ENCODE results near the gene ANKRD44.

Gene ANKRD44

GRCh38 chr2:196971574-196972279 is 338.9 kb downstream of the ANKRD44 start:
- Histone ChIP-seq H3K4me2 (ENCODE audit: low read depth, low read length, poor library complexity, severe bottlenecking) (no peak overlapping the region), H3K4me3 (ENCODE audit: low read length, poor library complexity, severe bottlenecking) (no peak overlapping the region), H3K9me2 (replicated peaks; ENCODE audit: low read depth, low read length) (no peaks in the 10 kb centered on the region), H2AFZ (ENCODE audit: low read length) (no peak overlapping the region), H3K9ac (ENCODE audit: low read depth, low read length, poor library complexity, severe bottlenecking) (no peak overlapping the region), H3K79me2 (ENCODE audit: insufficient read depth, low read length) (no peaks in the 10 kb centered on the region), H3F3A (ENCODE audit: low read depth) (no peaks in the 10 kb centered on the region), H4K20me1 (ENCODE audit: insufficient read depth, low read length, poor library complexity, severe bottlenecking) (no peaks in the 10 kb centered on the region), H3K36me3 (ENCODE audit: insufficient read depth, low read length) (no peaks in the 10 kb centered on the region), H3K9me3 (ENCODE audit: insufficient read depth, low read depth, low read length) (no peaks in the 10 kb centered on the region), H3K4me1 (ENCODE audit: insufficient read depth, low read length, poor library complexity, severe bottlenecking) (no peaks in the 10 kb centered on the region), H3K27me3 (ENCODE audit: insufficient read depth, low read length, poor library complexity, severe bottlenecking) (no peaks in the 10 kb centered on the region)
- TF ChIP-seq EZH2phosphoT487 (IDR thresholded peaks at IDR 0.05; ENCODE audit: borderline replicate concordance): no peak
- TF ChIP-seq, protein P1, sequence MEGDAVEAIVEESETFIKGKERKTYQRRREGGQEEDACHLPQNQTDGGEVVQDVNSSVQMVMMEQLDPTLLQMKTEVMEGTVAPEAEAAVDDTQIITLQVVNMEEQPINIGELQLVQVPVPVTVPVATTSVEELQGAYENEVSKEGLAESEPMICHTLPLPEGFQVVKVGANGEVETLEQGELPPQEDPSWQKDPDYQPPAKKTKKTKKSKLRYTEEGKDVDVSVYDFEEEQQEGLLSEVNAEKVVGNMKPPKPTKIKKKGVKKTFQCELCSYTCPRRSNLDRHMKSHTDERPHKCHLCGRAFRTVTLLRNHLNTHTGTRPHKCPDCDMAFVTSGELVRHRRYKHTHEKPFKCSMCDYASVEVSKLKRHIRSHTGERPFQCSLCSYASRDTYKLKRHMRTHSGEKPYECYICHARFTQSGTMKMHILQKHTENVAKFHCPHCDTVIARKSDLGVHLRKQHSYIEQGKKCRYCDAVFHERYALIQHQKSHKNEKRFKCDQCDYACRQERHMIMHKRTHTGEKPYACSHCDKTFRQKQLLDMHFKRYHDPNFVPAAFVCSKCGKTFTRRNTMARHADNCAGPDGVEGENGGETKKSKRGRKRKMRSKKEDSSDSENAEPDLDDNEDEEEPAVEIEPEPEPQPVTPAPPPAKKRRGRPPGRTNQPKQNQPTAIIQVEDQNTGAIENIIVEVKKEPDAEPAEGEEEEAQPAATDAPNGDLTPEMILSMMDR (conservative IDR thresholded peaks at IDR 0.05; ENCODE audit: low read length): no peak

GRCh38 chr2:196970099-196970498 is 340.5 kb downstream of the ANKRD44 start:
- Histone ChIP-seq H3K36me3 (ENCODE audit: insufficient read depth, low read length) (no peaks in the 10 kb centered on the region), H3F3A (ENCODE audit: low read depth) (no peaks in the 10 kb centered on the region), H3K4me2 (ENCODE audit: low read depth, low read length, poor library complexity, severe bottlenecking) (no peak overlapping the region), H2AFZ (ENCODE audit: low read length) (no peak overlapping the region), H3K9me3 (ENCODE audit: insufficient read depth, low read depth, low read length) (no peaks in the 10 kb centered on the region), H4K20me1 (ENCODE audit: insufficient read depth, low read length, poor library complexity, severe bottlenecking) (no peaks in the 10 kb centered on the region), H3K4me1 (ENCODE audit: insufficient read depth, low read length, poor library complexity, severe bottlenecking) (no peaks in the 10 kb centered on the region), H3K9me2 (replicated peaks; ENCODE audit: low read depth, low read length) (no peaks in the 10 kb centered on the region), H3K9ac (ENCODE audit: low read depth, low read length, poor library complexity, severe bottlenecking) (no peak overlapping the region), H3K4me3 (ENCODE audit: low read length, poor library complexity, severe bottlenecking) (no peak overlapping the region), H3K79me2 (ENCODE audit: insufficient read depth, low read length) (no peaks in the 10 kb centered on the region), H3K27me3 (ENCODE audit: insufficient read depth, low read length, poor library complexity, severe bottlenecking) (no peaks in the 10 kb centered on the region)
- TF ChIP-seq EZH2phosphoT487 (IDR thresholded peaks at IDR 0.05; ENCODE audit: borderline replicate concordance): no peak
- TF ChIP-seq, protein P1 (conservative IDR thresholded peaks at IDR 0.05; ENCODE audit: low read length): no peak

DNA sequence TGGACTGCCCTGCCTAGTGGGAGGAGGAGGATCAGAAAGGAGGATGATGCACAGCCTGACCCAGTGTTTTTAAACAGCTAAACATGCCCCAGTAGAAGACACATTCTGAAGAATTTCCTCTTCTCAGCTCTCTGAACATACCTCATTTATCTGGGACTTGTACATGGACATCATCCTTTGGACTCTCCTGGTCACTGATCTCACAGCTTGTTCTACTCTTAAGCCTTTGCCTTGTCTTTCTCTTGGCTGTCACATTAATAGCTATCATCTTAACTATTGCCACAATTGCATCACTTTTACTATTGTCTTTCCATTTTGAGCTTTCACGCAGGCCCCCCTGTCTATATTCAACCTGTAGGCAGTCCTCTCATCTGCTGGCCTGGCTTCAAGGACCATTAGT is 342.1 kb downstream of the ANKRD44 start:
- Histone ChIP-seq H3K9ac (ENCODE audit: low read depth, low read length, poor library complexity, severe bottlenecking) (no peak overlapping the region), H3K9me3 (ENCODE audit: insufficient read depth, low read depth, low read length) (no peaks in the 10 kb centered on the region), H3K27me3 (ENCODE audit: insufficient read depth, low read length, poor library complexity, severe bottlenecking) (no peaks in the 10 kb centered on the region), H3K4me1 (ENCODE audit: insufficient read depth, low read length, poor library complexity, severe bottlenecking) (no peaks in the 10 kb centered on the region), H2AFZ (ENCODE audit: low read length) (no peak overlapping the region), H3K4me2 (ENCODE audit: low read depth, low read length, poor library complexity, severe bottlenecking) (no peak overlapping the region), H3F3A (ENCODE audit: low read depth) (no peaks in the 10 kb centered on the region), H3K36me3 (ENCODE audit: insufficient read depth, low read length) (no peaks in the 10 kb centered on the region), H4K20me1 (ENCODE audit: insufficient read depth, low read length, poor library complexity, severe bottlenecking) (no peaks in the 10 kb centered on the region), H3K79me2 (ENCODE audit: insufficient read depth, low read length) (no peaks in the 10 kb centered on the region), H3K9me2 (replicated peaks; ENCODE audit: low read depth, low read length) (no peaks in the 10 kb centered on the region), H3K4me3 (ENCODE audit: low read length, poor library complexity, severe bottlenecking) (no peak overlapping the region)
- TF ChIP-seq, protein P1 (conservative IDR thresholded peaks at IDR 0.05; ENCODE audit: low read length): no peak
- no peak for TF ChIP-seq EZH2phosphoT487 (IDR thresholded peaks at IDR 0.05; ENCODE audit: borderline replicate concordance)
